A549 (cell line): ENCODE measurements around the gene BCL11B. TPM values are rescaled to one million over a fixed set of nuclear protein-coding genes. Genes with fewer than 3 reads are reported as not detected.

Source experiments
- ATAC-seq, 2 experiments: fragments of 200-7000 bp in 1 of 2; fragments of >200 bp in 1 of 2; cut with Nextera tagmentation in 1 of 2; cut with Tn5 transposase in 1 of 2; 3 replicates each; pipeline versions ENCODE4 v1.8.0 to v1.9.1; 2018 to 2020; ENCODE audit warnings: mild to moderate bottlenecking in 1 of 2, moderate library complexity in 1 of 2
- CTCF ChIA-PET: fragments of 300-600 bp; sonication (Branson Sonifier 250); formaldehyde crosslinking; extraction: SDS; loops from one replicate; lab custom pipeline; 2021; ENCODE audit warnings: antibody characterized with exemption, inconsistent platforms; lab: Yijun Ruan, JAX
- POLR2A ChIA-PET: fragments of 350-600 bp; formaldehyde crosslinking; extraction: SDS; loops from one replicate; lab custom pipeline; 2021; ENCODE audit warnings: antibody characterized with exemption, inconsistent platforms; lab: Yijun Ruan, JAX
- DNase-seq, 2 experiments: peaks; one replicate each; pipeline versions ENCODE4 v3.0.0 to v3.0.0-alpha.2; 2011 to 2016; ENCODE audit warnings: low read depth in 1 of 2, low spot score in 1 of 2
- FAIRE-seq: peaks from 2 replicates; lab custom pipeline; 2011; peaks lifted over from hg19 to GRCh38; lab: Jason Lieb, UNC
- H3K27ac ChIP-seq, 2 experiments: fragments of >200 bp; sonication (Bioruptor Twin); formaldehyde crosslinking; 3 replicates each; pipeline ENCODE4 v1.5.1; 2016 to 2017
- H3K4me1 ChIP-seq: fragments of >200 bp; sonication (Bioruptor Twin); formaldehyde crosslinking; 3 replicates; pipeline ENCODE4 v1.6.1; 2016
- H3K4me2 ChIP-seq: fragments of >200 bp; sonication (Bioruptor Twin); formaldehyde crosslinking; 3 replicates; pipeline ENCODE4 v1.6.1; 2016
- H3K4me3 ChIP-seq: fragments of >200 bp; sonication (Bioruptor Twin); formaldehyde crosslinking; 3 replicates; pipeline ENCODE4 v1.5.1; 2016
- H3K9me3 ChIP-seq: fragments of >200 bp; sonication (Bioruptor Twin); formaldehyde crosslinking; 3 replicates; pipeline ENCODE4 v1.6.1; 2016
- CTCF ChIP-seq: fragments of >200 bp; sonication (Bioruptor Twin); formaldehyde crosslinking; IDR thresholded peaks from 3 replicates; pipeline ENCODE4 v1.5.1; 2016
- EHMT2 ChIP-seq: fragments of 200-600 bp; sonication (generic); IDR thresholded peaks from 2 replicates; pipeline ENCODE4 v1.6.1; 2016; ENCODE audit warnings: antibody characterized with exemption, low read depth, mild to moderate bottlenecking, moderate library complexity
- FOSL2 ChIP-seq, 2 experiments: fragments of 450-650 bp in 1 of 2; fragments of >200 bp in 1 of 2; sonication (Bioruptor Twin) in 1 of 2; formaldehyde crosslinking; IDR thresholded peaks; 2 replicates each; pipeline versions ENCODE4 v1.5.0 to v1.6.1; 2016 to 2020; ENCODE audit warnings: mild to moderate bottlenecking in 1 of 2, moderate library complexity in 1 of 2
- HEYL ChIP-seq: fragments of 250-450 bp; sonication (Bioruptor Pico); IDR thresholded peaks from 2 replicates; pipeline ENCODE4 v1.8.0; 2021; ENCODE audit warnings: mild to moderate bottlenecking, moderate library complexity
- KDM1A ChIP-seq: fragments of 200-600 bp; sonication (generic); IDR thresholded peaks from 2 replicates; pipeline ENCODE4 v1.6.1; 2016; ENCODE audit warnings: low read depth, mild to moderate bottlenecking
- MAFK ChIP-seq: fragments of 450-650 bp; IDR thresholded peaks from 2 replicates; pipeline ENCODE4 v1.6.1; 2014; ENCODE audit not compliant: partially characterized antibody
- NFE2L2 ChIP-seq: fragments of 150-350 bp; conservative IDR thresholded peaks from 2 replicates; pipeline ENCODE4 v1.6.1; 2014; ENCODE audit warnings: low read length
- RAD21 ChIP-seq, 2 experiments: fragments of >200 bp in 1 of 2; sonication (Bioruptor Twin) in 1 of 2; formaldehyde crosslinking in 1 of 2; IDR thresholded peaks in 1 of 2; conservative IDR thresholded peaks in 1 of 2; 2 replicates in 1 of 2; 3 replicates in 1 of 2; pipeline ENCODE4 v1.6.1; 2012 to 2018; ENCODE audit warnings: inconsistent platforms in 1 of 2
- RCOR1 ChIP-seq: fragments of 150-350 bp; IDR thresholded peaks from 2 replicates; pipeline ENCODE4 v1.6.1; 2014; ENCODE audit warnings: antibody characterized with exemption, low read length, low read depth
- RNF2 ChIP-seq: fragments of 200-600 bp; sonication (generic); IDR thresholded peaks from 2 replicates; pipeline ENCODE4 v1.6.1; 2016; ENCODE audit warnings: low read depth, mild to moderate bottlenecking, antibody characterized with exemption, moderate library complexity, borderline replicate concordance
- TFCP2L1 ChIP-seq: fragments of 250-450 bp; sonication (Bioruptor Pico); IDR thresholded peaks from 2 replicates; pipeline ENCODE4 v1.5.0; 2021; ENCODE audit warnings: mild to moderate bottlenecking
- TP53 ChIP-seq: fragments of 250-450 bp; sonication (Bioruptor Pico); IDR thresholded peaks from 2 replicates; pipeline ENCODE4 v1.5.0; 2021; ENCODE audit warnings: mild to moderate bottlenecking, moderate library complexity
- ZC3H11A ChIP-seq: fragments of 450-650 bp; IDR thresholded peaks from 2 replicates; pipeline ENCODE4 v1.6.1; 2014; ENCODE audit warnings: antibody characterized with exemption, mild to moderate bottlenecking
- ZFP36 ChIP-seq: fragments of 450-650 bp; IDR thresholded peaks from 2 replicates; pipeline ENCODE4 v1.6.1; 2014; ENCODE audit warnings: borderline replicate concordance; ENCODE audit not compliant: partially characterized antibody
- ZNF302 ChIP-seq: fragments of 250-450 bp; sonication (Bioruptor Pico); IDR thresholded peaks from 2 replicates; pipeline ENCODE4 v1.9.0; 2021; ENCODE audit warnings: inconsistent platforms, mild to moderate bottlenecking, moderate library complexity
- ZSCAN20 ChIP-seq: fragments of 250-450 bp; sonication (Bioruptor Pico); IDR thresholded peaks from 2 replicates; pipeline ENCODE4 v1.8.0; 2022; ENCODE audit warnings: mild to moderate bottlenecking, moderate library complexity
- WGBS: methylation state at CpG from one replicate; pipeline ENCODE4 v1.1.6; 2017; ENCODE audit errors: missing lambda C conversion rate; 5-methylcytosine and 5-hydroxymethylcytosine counted together
- polyA plus RNA-seq, 4 experiments: library from polyadenylated mRNA; depleted of rRNA in 3 of 4; stranded (reverse); fragments of >200 nt; fragmentation: RNase III in 1 of 4; extraction: RNeasy Plus Mini Kit Qiagen cat#74134 plus additional on column Dnase treatment in 1 of 4; gene quantifications; 2 replicates in 3 of 4; 3 replicates in 1 of 4; pipeline ENCODE4 v1.2.3, GENCODE V29; 2011 to 2017
- TF ChIP-seq, protein P1 (sequence below): fragments of 250-450 bp; sonication (Bioruptor Pico); IDR thresholded peaks from 2 replicates; pipeline ENCODE4 v1.5.0; 2021; ENCODE audit warnings: mild to moderate bottlenecking, moderate library complexity, borderline replicate concordance
- TF ChIP-seq, protein P2 (sequence below): fragments of 150-350 bp; IDR thresholded peaks from 2 replicates; pipeline ENCODE4 v1.6.1; 2014; ENCODE audit warnings: low read depth, mild to moderate bottlenecking, low read length

Gene BCL11B
- polyA plus RNA-seq, 2 of the 4 experiments (the other 2 are of a cell fraction): 0.43 to 0.49 TPM

DNA sequence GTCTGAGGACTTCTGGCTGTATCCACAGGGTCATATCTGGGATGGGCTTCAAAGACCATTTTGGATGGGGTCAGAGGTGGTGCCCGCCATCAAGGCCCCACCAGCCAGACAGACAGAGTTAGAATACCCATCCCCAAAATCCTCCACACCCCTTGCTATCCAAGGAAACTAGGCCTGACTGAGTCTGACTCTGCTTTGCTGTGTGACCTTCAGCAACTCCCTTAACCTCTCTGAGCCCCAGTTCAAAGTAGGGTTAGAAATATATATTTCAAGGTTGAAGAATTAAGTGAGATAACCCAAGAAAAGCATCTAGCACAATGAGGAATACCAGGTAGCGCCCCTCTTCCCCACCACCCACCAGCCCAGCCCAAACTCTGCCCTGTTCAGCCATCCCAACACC is 20.3 kb downstream of the BCL11B start:
- Histone ChIP-seq H3K4me1 (peaks cover 6% of the 10 kb centered on the region; the same call in 1 of the 3 replicates), H3K9me3 (no peaks in the 10 kb centered on the region), H3K27ac (no peak overlapping the region), H3K4me2 (no peak overlapping the region), H3K4me3 (no peak overlapping the region)
- ATAC-seq (no peak), DNase-seq (no peak), FAIRE-seq (no peak)
- CTCF ChIA-PET: interaction anchor here (1.0 kb wide), 1 partner anchor 15 kb away, joined by 7 read pairs; no protein-coding TSS in a partner anchor
- 72% methylated on average over 2 of the region's 2 CpGs for WGBS
- POLR2A ChIA-PET: no interaction called here
- TF ChIP-seq ZFP36 (peak; percentile 35), ZSCAN20 (CRISPR knock-in tag) (no peak), TFCP2L1 (no peak)

GRCh38 chr14:99250636-99251208 is 21.3 kb downstream of the BCL11B start:
- no peak for FAIRE-seq
- TF ChIP-seq ZC3H11A (no peak), RNF2 (no peak), ZFP36 (no peak)
- ATAC-seq: no peak
- WGBS: 78% methylated on average over 5 of the region's 5 CpGs
- no peak for DNase-seq
- ChIA-PET CTCF (interaction anchor here (0.7 to 0.9 kb wide), 2 partner anchors 16 to 114 kb away, joined by 3 to 4 read pairs; no protein-coding TSS in a partner anchor), POLR2A (no interaction called here)
- Histone ChIP-seq H3K27ac (no peak overlapping the region), H3K4me3 (no peak overlapping the region), H3K4me2 (no peak overlapping the region), H3K4me1 (peaks cover 6% of the 10 kb centered on the region; the same call in 1 of the 3 replicates), H3K9me3 (no peaks in the 10 kb centered on the region)

DNA sequence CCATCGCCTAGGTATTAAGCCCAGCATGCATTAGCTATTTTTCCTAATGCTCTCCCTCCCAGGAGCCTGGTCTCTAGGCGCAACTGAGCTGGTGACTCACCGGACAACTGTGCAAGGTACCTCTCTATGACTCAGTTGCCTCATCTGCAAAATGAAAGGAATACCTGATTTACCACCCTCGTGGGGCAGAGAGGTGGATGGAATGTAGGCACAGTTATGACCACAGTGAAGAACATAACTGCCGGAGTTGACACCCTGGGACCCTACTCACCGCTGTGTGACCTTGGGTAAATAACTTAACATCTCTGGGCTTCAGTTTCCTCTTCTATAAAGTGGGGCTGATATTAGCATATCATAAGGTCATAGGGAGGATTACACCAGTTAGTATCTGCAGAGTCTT is 22.6 kb downstream of the BCL11B start:
- TF ChIP-seq RCOR1 (no peak), FOSL2 (IDR thresholded peaks at IDR 0.05) (no peak), FOSL2 (CRISPR knock-in tag; IDR thresholded peaks at IDR 0.05) (0 out of 2 replicates have a peak, but pooled peaks have one; percentile 25)
- Histone ChIP-seq H3K4me2 (no peak overlapping the region), H3K4me3 (no peak overlapping the region), H3K9me3 (no peaks in the 10 kb centered on the region), H3K27ac (no peak overlapping the region), H3K4me1 (peaks cover 6% of the 10 kb centered on the region; the same call in 1 of the 3 replicates)
- DNase-seq: no peak
- WGBS: 76% methylated on average over 6 of the region's 6 CpGs
- POLR2A ChIA-PET: no interaction called here
- FAIRE-seq: no peak
- no peak for ATAC-seq
- CTCF ChIA-PET: interaction anchor here (0.8 kb wide), 1 partner anchor 17 kb away, joined by 3 read pairs; no protein-coding TSS in a partner anchor

GRCh38 chr14:99248761-99249171 is 23.2 kb downstream of the BCL11B start:
- FAIRE-seq: no peak
- POLR2A ChIA-PET: no interaction called here

More at GRCh38 chr14:99248761-99249171, 23.2 kb downstream of the BCL11B start:
- no peak for ATAC-seq
- DNase-seq: no peak
- CTCF ChIA-PET: no interaction called here
- 57% methylated on average over 5 of the region's 5 CpGs for WGBS
- H3K4me3 ChIP-seq: no peak overlapping the region
- TF ChIP-seq CTCF: no peak
- TF ChIP-seq RAD21 (conservative IDR thresholded peaks at IDR 0.05 in 1 of 2, IDR thresholded peaks at IDR 0.05 in 1 of 2): no peak
- no peak for TF ChIP-seq ZNF302
- TF ChIP-seq NFE2L2: no peak
- TF ChIP-seq, protein P1, sequence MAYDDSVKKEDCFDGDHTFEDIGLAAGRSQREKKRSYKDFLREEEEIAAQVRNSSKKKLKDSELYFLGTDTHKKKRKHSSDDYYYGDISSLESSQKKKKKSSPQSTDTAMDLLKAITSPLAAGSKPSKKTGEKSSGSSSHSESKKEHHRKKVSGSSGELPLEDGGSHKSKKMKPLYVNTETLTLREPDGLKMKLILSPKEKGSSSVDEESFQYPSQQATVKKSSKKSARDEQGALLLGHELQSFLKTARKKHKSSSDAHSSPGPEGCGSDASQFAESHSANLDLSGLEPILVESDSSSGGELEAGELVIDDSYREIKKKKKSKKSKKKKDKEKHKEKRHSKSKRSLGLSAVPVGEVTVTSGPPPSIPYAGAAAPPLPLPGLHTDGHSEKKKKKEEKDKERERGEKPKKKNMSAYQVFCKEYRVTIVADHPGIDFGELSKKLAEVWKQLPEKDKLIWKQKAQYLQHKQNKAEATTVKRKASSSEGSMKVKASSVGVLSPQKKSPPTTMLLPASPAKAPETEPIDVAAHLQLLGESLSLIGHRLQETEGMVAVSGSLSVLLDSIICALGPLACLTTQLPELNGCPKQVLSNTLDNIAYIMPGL (CRISPR knock-in tag): no peak
- no peak for TF ChIP-seq HEYL (CRISPR knock-in tag)
- no peak for TF ChIP-seq KDM1A
- no peak for TF ChIP-seq MAFK
- TF ChIP-seq, protein P2, sequence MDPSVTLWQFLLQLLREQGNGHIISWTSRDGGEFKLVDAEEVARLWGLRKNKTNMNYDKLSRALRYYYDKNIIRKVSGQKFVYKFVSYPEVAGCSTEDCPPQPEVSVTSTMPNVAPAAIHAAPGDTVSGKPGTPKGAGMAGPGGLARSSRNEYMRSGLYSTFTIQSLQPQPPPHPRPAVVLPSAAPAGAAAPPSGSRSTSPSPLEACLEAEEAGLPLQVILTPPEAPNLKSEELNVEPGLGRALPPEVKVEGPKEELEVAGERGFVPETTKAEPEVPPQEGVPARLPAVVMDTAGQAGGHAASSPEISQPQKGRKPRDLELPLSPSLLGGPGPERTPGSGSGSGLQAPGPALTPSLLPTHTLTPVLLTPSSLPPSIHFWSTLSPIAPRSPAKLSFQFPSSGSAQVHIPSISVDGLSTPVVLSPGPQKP: no peak
- TF ChIP-seq FOSL2 (IDR thresholded peaks at IDR 0.05): no peak
- TF ChIP-seq FOSL2 (CRISPR knock-in tag; IDR thresholded peaks at IDR 0.05): no peak
- no peak for TF ChIP-seq TP53
- no peak for TF ChIP-seq EHMT2
- H3K9me3 ChIP-seq: no peaks in the 10 kb centered on the region
- peaks cover 6% of the 10 kb centered on the region; the same call in 1 of the 3 replicates for H3K4me1 ChIP-seq
- no peak overlapping the region for H3K27ac ChIP-seq
- H3K4me2 ChIP-seq: no peak overlapping the region
